Right lobe of liver (tissue), 4 donors: ENCODE results near the gene SLC44A1.

Experiments
- POLR2A ChIP-seq: fragments of 450-650 bp; IDR thresholded peaks from one replicate; pipeline ENCODE4 v1.6.1; 2017; ENCODE audit warnings: antibody characterized with exemption, mild to moderate bottlenecking
- TF ChIP-seq, protein P1 (sequence below), 4 donors: fragments of 200-600 bp in 3 of 4; fragments of 450-650 bp in 1 of 4; IDR thresholded peaks; one replicate each; pipeline versions ENCODE4 v1.5.1 to v1.8.0; 2016 to 2022; ENCODE audit warnings: antibody characterized with exemption in 4 of 4, mild to moderate bottlenecking in 2 of 4
- donor health status: DM: no; HTN: no; CAD: no.
- donor health status: DM: no; HTN: no; CAD: no.
- donor health status: DM: no; HTN: yes; CAD: no.

DNA sequence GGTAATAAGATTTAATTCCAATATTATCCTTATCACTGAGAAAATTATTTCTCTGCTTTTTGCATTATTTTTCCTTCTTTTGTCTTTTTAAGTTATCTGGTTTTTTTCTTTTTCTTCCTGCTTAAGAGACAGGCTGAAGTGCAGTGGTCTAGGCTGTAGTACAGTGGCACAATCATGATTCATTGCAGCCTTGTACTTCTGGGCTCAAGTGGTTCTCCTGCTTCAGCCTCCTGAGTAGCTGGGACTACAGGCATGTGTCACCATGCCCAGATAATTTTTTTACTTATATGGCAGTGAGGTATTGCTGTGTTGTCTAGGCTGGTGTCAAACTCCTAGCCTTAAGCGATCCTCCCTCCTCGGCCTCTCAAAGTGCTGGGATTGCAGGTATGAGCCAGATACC is 93.9 kb downstream of the SLC44A1 start:
- TF ChIP-seq POLR2A: no peak
- TF ChIP-seq, protein P1, sequence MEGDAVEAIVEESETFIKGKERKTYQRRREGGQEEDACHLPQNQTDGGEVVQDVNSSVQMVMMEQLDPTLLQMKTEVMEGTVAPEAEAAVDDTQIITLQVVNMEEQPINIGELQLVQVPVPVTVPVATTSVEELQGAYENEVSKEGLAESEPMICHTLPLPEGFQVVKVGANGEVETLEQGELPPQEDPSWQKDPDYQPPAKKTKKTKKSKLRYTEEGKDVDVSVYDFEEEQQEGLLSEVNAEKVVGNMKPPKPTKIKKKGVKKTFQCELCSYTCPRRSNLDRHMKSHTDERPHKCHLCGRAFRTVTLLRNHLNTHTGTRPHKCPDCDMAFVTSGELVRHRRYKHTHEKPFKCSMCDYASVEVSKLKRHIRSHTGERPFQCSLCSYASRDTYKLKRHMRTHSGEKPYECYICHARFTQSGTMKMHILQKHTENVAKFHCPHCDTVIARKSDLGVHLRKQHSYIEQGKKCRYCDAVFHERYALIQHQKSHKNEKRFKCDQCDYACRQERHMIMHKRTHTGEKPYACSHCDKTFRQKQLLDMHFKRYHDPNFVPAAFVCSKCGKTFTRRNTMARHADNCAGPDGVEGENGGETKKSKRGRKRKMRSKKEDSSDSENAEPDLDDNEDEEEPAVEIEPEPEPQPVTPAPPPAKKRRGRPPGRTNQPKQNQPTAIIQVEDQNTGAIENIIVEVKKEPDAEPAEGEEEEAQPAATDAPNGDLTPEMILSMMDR (IDR thresholded peaks at IDR 0.05): no peak
